ENCODE results near the gene C12orf43.
A peak's percentile ranks its signal among the peaks of the same experiment; 100 is the strongest.

The C12orf43 gene

GRCh38 chr12:121030576-121031212 lies 14.4 kb upstream of the C12orf43 start:
- no peak for DNase-seq (ENCODE audit: low spot score)

DNA sequence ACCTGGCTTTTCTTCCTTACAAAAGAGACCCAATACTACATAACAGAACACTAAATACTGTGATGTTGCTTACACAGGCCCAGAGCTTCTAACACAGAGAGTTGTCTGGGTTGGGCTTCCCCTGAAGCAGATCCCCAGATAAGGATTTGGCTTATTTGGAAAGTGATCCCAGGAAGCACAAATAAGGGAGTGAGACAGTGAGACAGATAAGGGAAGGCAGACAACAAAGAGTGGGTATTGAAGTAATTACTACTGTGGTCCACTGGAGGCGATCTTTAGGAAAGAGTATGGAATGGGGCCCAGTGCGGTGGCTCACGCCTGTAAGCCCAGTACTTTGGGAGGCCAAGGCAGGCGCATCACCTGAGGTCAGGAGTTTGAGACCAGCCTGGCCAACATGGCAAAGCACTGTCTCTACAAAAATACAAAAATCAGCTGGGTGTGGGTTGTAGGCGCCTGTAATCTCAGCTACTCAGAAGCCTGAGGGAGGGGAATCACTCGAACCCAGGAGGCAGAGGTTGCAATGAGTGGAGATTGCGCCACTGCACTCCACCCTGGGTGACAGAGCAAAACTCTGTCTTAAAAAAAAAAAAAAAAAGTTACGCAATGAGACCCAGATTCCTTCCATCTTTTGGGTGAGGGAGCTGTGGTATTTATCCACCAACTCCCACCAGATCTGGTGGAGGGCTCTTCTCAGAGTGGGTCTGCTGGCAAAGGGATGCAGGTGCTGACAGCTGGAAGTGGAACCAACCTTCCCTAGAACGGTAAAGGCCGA lies 10.2 kb upstream of the C12orf43 start:
- DNase-seq (ENCODE audit: low spot score) = no peak

GRCh38 chr12:121025442-121026226 lies 9.3 kb upstream of the C12orf43 start:
- DNase-seq (ENCODE audit: low spot score) = no peak

- no peak for DNase-seq (ENCODE audit: low spot score)
Observed at GRCh38 chr12:121023799-121024198, 7.5 kb upstream of the C12orf43 start.

GRCh38 chr12:121022713-121023112 lies 6.4 kb upstream of the C12orf43 start:
- no peak for DNase-seq (ENCODE audit: low spot score)

DNA sequence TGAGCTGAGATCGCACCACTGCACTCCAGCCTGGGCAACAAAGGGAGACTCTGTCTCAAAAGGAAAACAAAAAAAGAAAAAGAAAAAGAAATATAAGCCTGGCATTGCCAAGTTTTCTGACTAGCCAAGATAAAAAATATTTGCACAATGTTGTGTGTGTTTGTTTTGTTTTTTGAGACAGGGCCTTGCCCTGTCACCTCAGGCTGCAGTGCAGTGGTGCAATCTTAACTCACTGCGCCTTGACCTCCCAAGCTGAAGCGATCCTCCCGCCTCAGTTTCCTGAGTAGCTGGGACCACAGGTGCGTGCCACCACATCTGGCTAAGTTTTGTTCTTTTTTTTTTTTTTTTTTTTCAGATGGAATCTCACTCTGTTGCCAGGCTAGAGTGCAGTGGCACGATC lies 5.5 kb upstream of the C12orf43 start:
- DNase-seq (ENCODE audit: low spot score) = no peak

GRCh38 chr12:121018860-121019617 lies 2.8 kb upstream of the C12orf43 start:
- no peak for DNase-seq (ENCODE audit: low spot score)

DNA sequence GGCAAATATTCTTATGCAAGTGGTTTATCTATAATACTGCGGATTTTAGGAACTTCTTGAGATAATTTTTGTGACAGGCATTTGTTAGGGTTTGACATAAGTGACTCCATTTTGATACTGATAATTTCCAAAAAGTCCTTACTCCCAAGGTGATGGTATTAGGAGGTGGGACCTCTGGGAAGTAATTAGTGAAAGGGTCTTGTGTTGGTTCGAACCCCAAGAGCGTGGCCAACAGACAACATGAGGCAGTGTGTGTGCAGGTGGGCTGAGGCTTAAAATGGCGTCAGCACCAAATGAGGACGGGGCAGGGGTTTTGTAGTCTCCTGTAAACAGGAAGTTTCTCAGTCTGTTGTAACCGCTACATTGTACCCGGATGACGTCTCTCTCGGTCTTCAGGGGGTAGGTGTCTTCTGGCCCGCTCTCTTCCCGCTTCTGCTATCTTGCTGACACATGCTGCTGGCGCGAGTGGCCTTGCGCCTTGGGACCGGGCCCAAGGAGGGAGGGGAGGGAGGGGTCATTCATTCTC lies 1.7 kb upstream of the C12orf43 start:
- no peak for DNase-seq (ENCODE audit: low spot score)

DNA sequence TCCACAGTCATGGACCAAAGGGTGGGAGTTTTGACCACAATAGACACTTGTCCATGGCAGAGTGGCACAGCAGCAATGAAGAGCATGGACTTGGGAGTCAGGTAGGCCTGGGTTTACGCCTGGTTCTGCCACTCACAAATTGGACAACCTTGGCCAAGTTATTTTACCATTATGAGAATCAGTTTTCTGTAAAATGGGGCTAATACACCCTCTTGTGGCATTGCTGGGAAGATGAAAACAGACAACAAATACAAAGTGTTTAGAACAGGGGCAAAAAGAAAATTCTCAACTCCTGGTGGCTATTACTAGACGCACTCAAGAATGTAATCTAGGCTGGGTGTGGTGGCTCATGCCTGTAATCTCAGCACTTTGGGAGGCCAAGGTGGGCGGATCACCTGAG lies 2.6 kb downstream of the C12orf43 start:
- no peak for DNase-seq (ENCODE audit: low spot score)

GRCh38 chr12:121011820-121012219 lies 4.5 kb downstream of the C12orf43 start:
- DNase-seq (ENCODE audit: low spot score) = no peak

DNA sequence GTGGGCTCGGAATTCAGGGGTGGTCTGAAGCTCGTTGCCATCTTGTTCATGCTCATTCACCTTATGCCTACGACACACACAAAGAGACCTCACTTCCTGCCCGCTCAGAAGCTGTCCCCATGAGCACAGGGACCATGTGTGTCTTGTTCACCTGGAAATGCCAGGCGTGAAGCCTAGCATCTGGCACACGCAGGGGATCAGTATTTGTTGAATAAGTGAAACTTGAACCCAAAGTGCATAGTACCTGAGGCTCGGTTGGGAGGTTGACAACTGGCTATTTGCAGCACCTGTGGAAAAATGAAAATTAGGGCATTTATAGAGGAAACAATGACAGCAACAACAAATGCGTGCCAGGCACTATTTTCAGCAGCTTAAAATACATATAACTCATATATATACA lies 5.4 kb downstream of the C12orf43 start:
- no peak for DNase-seq (ENCODE audit: low spot score)

- DNase-seq (ENCODE audit: low spot score) = no peak
Observed at GRCh38 chr12:121009741-121010140, 6.5 kb downstream of the C12orf43 start.

GRCh38 chr12:121008347-121009098 lies 7.8 kb downstream of the C12orf43 start:
- DNase-seq (ENCODE audit: low spot score) = no peak

GRCh38 chr12:121005346-121005815 lies 10.9 kb downstream of the C12orf43 start:
- peak; percentile 50 for DNase-seq (ENCODE audit: low spot score)

DNA sequence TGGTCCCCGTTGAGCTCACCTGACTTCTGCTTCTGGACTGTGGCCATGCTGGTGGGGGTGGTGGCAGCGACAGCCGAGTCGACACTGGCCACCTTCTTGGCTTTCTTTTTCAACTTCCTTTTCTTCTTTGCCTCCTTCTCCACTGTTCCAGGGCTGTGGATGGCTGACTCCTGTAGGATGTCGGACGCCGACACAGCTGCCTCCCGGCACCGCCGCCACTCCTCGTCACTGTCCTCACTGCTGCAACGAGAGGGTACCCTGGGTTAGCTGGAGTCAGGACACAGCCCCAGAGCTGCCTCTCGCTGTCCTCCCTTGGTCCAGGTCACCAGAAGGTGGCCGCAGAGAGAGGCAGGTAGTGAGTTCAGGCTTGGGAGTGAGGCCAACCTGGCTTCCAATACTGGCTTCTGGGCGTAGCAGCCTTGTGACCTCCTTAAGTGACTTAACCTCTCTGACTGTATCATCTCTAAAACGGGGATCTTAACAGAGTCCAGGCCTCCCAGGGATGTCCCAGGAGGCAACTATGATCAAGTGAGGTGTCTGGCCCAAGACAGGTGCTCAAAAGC lies 12.0 kb downstream of the C12orf43 start:
- DNase-seq (ENCODE audit: low spot score) = no peak

DNA sequence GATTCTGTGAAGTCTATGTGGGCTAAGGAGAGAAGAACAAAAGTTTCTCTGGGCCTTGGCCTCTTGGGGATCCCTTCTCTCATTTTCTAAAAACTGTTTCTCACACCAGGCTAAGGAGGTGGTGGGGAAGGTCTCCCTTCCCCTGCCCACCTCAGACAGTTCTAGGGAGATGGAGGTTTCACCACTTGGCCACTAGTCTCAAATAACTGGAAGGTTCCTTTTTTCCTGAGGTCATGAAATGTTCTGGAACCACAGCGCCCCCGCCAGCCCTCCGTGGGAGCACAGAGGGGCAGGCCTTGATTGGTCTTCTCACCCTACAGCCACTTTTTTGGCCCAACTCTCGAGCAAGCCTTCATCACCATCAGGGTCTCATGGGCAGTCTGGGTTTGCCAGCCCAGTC lies 12.6 kb downstream of the C12orf43 start:
- no peak for DNase-seq (ENCODE audit: low spot score)

- no peak for DNase-seq (ENCODE audit: low spot score)
Observed at GRCh38 chr12:121001841-121002483, 14.3 kb downstream of the C12orf43 start.

- DNase-seq (ENCODE audit: low spot score) = no peak
Observed at GRCh38 chr12:121001060-121001459, 15.2 kb downstream of the C12orf43 start.

GRCh38 chr12:121000530-121000929 lies 15.8 kb downstream of the C12orf43 start:
- no peak for DNase-seq (ENCODE audit: low spot score)

Data from CD4-positive, alpha-beta T cell treated with Interleukin-15 for 4 hours (primary cell).